Embryonic facial prominence (tissue), 1 donor: Measurements from ENCODE around the gene PKLR.
A peak's percentile ranks its signal among the peaks of the same experiment; 100 is the strongest.
"Not testable (repeated sequence)": the region's sequence is repeated elsewhere in the genome, so short reads cannot be mapped to it uniquely, and the experiment has no call there.

Source experiments
- DNase-seq: peaks from one replicate; pipeline ENCODE4 v3.0.0-alpha.2; 2016; ENCODE audit errors: extremely low spot score

PKLR gene

GRCh38 chr1:155318082-155318481 lies 16.8 kb upstream of the PKLR start:
- no peak for DNase-seq

GRCh38 chr1:155316922-155317321 lies 15.7 kb upstream of the PKLR start:
- DNase-seq: no peak

GRCh38 chr1:155313261-155313660 lies 12.0 kb upstream of the PKLR start:
- DNase-seq: no peak

GRCh38 chr1:155309423-155310021 lies 8.3 kb upstream of the PKLR start:
- DNase-seq: no peak

GRCh38 chr1:155308493-155309422 lies 7.5 kb upstream of the PKLR start, which contains the start of gene FDPS:
Gene FDPS (plus strand): TSS chr1:155308866. CDS start chr1:155309790, 924 bp downstream.
- peak; percentile 97 for DNase-seq

- DNase-seq: no peak
Observed at GRCh38 chr1:155307247-155307740, 6.1 kb upstream of the PKLR start.

- no peak for DNase-seq
Observed at GRCh38 chr1:155305881-155306391, 4.7 kb upstream of the PKLR start.

- DNase-seq: no peak
Observed at GRCh38 chr1:155304558-155305063, 3.4 kb upstream of the PKLR start.

- DNase-seq: no peak
Observed at GRCh38 chr1:155300553-155301329, 497 bp downstream of the PKLR start.

- DNase-seq: no peak
Observed at GRCh38 chr1:155300024-155300423, 1.2 kb downstream of the PKLR start.

GRCh38 chr1:155297384-155297783 lies 3.9 kb downstream of the PKLR start:
- DNase-seq: no peak

- DNase-seq: no peak
Observed at GRCh38 chr1:155296661-155297060, 4.6 kb downstream of the PKLR start.

- no peak for DNase-seq
Observed at GRCh38 chr1:155295942-155296267, 5.3 kb downstream of the PKLR start.

GRCh38 chr1:155295183-155295941 lies 5.9 kb downstream of the PKLR start:
- DNase-seq: no peak

- DNase-seq: no peak
Observed at GRCh38 chr1:155294520-155295182, 6.6 kb downstream of the PKLR start.

GRCh38 chr1:155293086-155293749 lies 8.0 kb downstream of the PKLR start:
- DNase-seq: no peak

- DNase-seq: not testable (repeated sequence)
Observed at GRCh38 chr1:155291006-155291405, 10.2 kb downstream of the PKLR start.

GRCh38 chr1:155287987-155288543 lies 13.2 kb downstream of the PKLR start:
- DNase-seq: no peak

- no peak for DNase-seq
Observed at GRCh38 chr1:155286544-155286943, 14.7 kb downstream of the PKLR start.

GRCh38 chr1:155285631-155286044 lies 15.6 kb downstream of the PKLR start:
- no peak for DNase-seq
